HG03457 (cell line): ENCODE results near the gene HAUS7.

ENCODE experiments used
- ATAC-seq: cut with Tn5 transposase; IDR thresholded peaks from one replicate; pipeline ENCODE4 v1.9.1; 2021; ENCODE audit warnings: moderate number of reproducible peaks; ENCODE audit not compliant: unreplicated experiment

HAUS7 gene

GRCh38 chrX:153441981-153442380 is 28.4 kb downstream of the HAUS7 start:
- ATAC-seq: no peak

- no peak for ATAC-seq
Measured at GRCh38 chrX:153441296-153441695, 29.1 kb downstream of the HAUS7 start.

GRCh38 chrX:153440556-153441135 is 29.7 kb downstream of the HAUS7 start:
- ATAC-seq: no peak

- no peak for ATAC-seq
Measured at GRCh38 chrX:153439977-153440376, 30.4 kb downstream of the HAUS7 start.

GRCh38 chrX:153438532-153438931 is 31.8 kb downstream of the HAUS7 start:
- no peak for ATAC-seq

- ATAC-seq: no peak
Measured at GRCh38 chrX:153435845-153436244, 34.5 kb downstream of the HAUS7 start.

- no peak for ATAC-seq
Measured at GRCh38 chrX:153434801-153435200, 35.6 kb downstream of the HAUS7 start.

GRCh38 chrX:153433781-153434285 is 36.5 kb downstream of the HAUS7 start:
- no peak for ATAC-seq

GRCh38 chrX:153433161-153433680 is 37.2 kb downstream of the HAUS7 start:
- ATAC-seq: no peak

GRCh38 chrX:153430796-153431195 is 39.6 kb downstream of the HAUS7 start:
- no peak for ATAC-seq

GRCh38 chrX:153426204-153426603 is 44.2 kb downstream of the HAUS7 start:
- ATAC-seq: no peak

- no peak for ATAC-seq
Measured at GRCh38 chrX:153423652-153424051, 46.7 kb downstream of the HAUS7 start.

GRCh38 chrX:153421856-153422255 is 48.5 kb downstream of the HAUS7 start:
- no peak for ATAC-seq

- no peak for ATAC-seq
Measured at GRCh38 chrX:153420851-153421599, 49.4 kb downstream of the HAUS7 start.

GRCh38 chrX:153417637-153418036 is 52.7 kb downstream of the HAUS7 start:
- no peak for ATAC-seq

GRCh38 chrX:153416781-153417450 is 53.5 kb downstream of the HAUS7 start:
- ATAC-seq: no peak

GRCh38 chrX:153414856-153415510 is 55.4 kb downstream of the HAUS7 start:
- ATAC-seq: no peak

- ATAC-seq: no peak
Measured at GRCh38 chrX:153413731-153414130, 56.6 kb downstream of the HAUS7 start.

- no peak for ATAC-seq
Measured at GRCh38 chrX:153412746-153413720, 57.3 kb downstream of the HAUS7 start.

GRCh38 chrX:153411988-153412574 is 58.3 kb downstream of the HAUS7 start:
- no peak for ATAC-seq
